HG02763 (cell line): ENCODE results near the gene LAMB4.

Experiments used
- ATAC-seq: cut with Tn5 transposase; IDR thresholded peaks from one replicate; pipeline ENCODE4 v1.9.1; 2021; ENCODE audit warnings: mild to moderate bottlenecking, moderate library complexity; ENCODE audit not compliant: unreplicated experiment

LAMB4 gene

GRCh38 chr7:107973861-107974260 is 156.3 kb downstream of the LAMB4 start:
- no peak for ATAC-seq
